ENCODE results near the gene KNTC1.
"Not testable (repeated sequence)": the region's sequence is repeated elsewhere in the genome, so short reads cannot be mapped to it uniquely, and the experiment has no call there.

Gene KNTC1

GRCh38 chr12:122646517-122647217, 119.6 kb downstream of the KNTC1 start:
- DNase-seq (ENCODE audit: low read depth in 3 of 3) = peak; percentile 19 to 35 (median 29)

GRCh38 chr12:122651520-122652224, 124.6 kb downstream of the KNTC1 start:
- DNase-seq (ENCODE audit: low read depth in 3 of 3) = no peak

GRCh38 chr12:122653291-122653690, 126.2 kb downstream of the KNTC1 start:
- not testable (repeated sequence) for DNase-seq (ENCODE audit: low read depth in 3 of 3)

GRCh38 chr12:122656298-122656697, 129.2 kb downstream of the KNTC1 start:
- no peak for DNase-seq (ENCODE audit: low read depth in 3 of 3)

- DNase-seq (ENCODE audit: low read depth in 3 of 3) = no peak
Observed at GRCh38 chr12:122659579-122659978, 132.5 kb downstream of the KNTC1 start.

GRCh38 chr12:122661246-122661645, 134.2 kb downstream of the KNTC1 start:
- no peak for DNase-seq (ENCODE audit: low read depth in 3 of 3)

- DNase-seq (ENCODE audit: low read depth in 3 of 3) = no peak
Observed at GRCh38 chr12:122661938-122662337, 134.9 kb downstream of the KNTC1 start.

- DNase-seq (ENCODE audit: low read depth in 3 of 3) = no peak
Observed at GRCh38 chr12:122665349-122665748, 138.3 kb downstream of the KNTC1 start.

GRCh38 chr12:122665759-122666158, 138.7 kb downstream of the KNTC1 start:
- DNase-seq (ENCODE audit: low read depth in 3 of 3) = no peak

- no peak for DNase-seq (ENCODE audit: low read depth in 3 of 3)
Observed at GRCh38 chr12:122668268-122668667, 141.2 kb downstream of the KNTC1 start.

GRCh38 chr12:122669397-122670070, 142.5 kb downstream of the KNTC1 start:
- no peak for DNase-seq (ENCODE audit: low read depth in 3 of 3)

GRCh38 chr12:122672515-122672914, 145.5 kb downstream of the KNTC1 start:
- DNase-seq (ENCODE audit: low read depth in 3 of 3) = no peak
